Mucosa of gallbladder (tissue), 1 donor: Measurements from ENCODE around the gene RER1. TPM values are rescaled to one million over a fixed set of nuclear protein-coding genes. Genes with fewer than 3 reads are reported as not detected.

Source experiments
- DNase-seq: peaks from one replicate; pipeline ENCODE4 v3.0.0-alpha.2; 2020; ENCODE audit warnings: low spot score
- total RNA-seq: library from RNA; stranded (reverse); gene quantifications from one replicate; pipeline ENCODE4 v1.2.1, GENCODE V29; 2021
- donor health status: DM: no; HTN: no; CAD: no.

RER1 gene
- total RNA-seq, 1 donor from 2014 or later = 172 TPM

DNA sequence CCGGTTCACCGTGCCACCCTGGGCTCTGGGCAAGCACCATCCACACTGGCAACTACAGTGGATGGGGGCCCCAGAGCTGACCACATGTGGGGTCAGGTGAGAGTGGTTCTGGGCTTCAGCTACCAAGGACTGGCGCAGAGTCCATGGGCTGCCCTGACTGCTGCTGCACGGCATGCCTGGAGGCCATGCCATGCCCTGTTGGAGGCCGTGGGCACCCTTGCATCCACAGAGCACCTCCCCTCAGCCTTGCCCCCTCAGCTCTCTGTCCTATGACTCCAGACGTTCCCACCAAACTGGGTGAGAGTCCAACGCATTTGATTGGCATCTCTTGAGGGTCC lies 15.7 kb upstream of the RER1 start:
- no peak for DNase-seq

GRCh38 chr1:2376261-2376741 lies 15.3 kb upstream of the RER1 start:
- DNase-seq = no peak

DNA sequence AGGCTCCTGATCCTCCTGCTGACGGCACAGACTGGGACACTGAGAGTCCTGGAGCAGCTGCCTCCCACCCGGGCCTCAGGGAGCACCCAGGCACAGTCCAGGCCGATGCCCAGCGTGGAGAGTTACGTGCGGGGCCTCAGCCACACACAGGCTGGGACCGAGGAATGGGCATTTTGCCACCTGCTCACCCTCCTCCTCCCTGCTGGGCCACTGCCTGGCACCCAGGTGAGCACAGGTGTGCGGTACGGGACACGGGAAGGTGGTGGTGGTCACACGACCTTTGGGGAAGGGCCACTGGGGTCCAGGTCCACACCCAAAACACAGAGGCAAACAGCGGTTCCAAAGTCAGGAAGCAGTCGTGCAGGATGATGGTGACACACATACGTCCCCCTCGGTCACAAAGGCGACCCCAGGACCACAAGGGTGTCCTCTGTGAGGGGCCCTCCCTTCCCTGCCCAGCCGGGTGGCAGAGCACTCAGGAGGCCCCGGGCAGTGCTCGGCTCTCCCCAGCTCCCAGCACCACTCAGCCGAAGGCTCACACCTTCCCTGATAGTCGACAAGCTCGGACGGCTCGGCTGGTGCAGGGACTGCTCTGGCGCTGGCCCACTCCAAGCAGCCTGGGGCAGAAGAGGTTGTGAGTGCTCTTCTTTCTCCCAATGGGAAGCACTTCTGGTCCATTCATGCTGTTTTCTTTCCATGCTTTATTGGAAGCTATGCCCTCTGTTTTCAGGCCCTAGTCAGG lies 14.5 kb upstream of the RER1 start:
- DNase-seq = no peak

- no peak for DNase-seq
Observed at GRCh38 chr1:2377751-2378440, 13.7 kb upstream of the RER1 start.

GRCh38 chr1:2378441-2378851 lies 13.2 kb upstream of the RER1 start:
- no peak for DNase-seq

DNA sequence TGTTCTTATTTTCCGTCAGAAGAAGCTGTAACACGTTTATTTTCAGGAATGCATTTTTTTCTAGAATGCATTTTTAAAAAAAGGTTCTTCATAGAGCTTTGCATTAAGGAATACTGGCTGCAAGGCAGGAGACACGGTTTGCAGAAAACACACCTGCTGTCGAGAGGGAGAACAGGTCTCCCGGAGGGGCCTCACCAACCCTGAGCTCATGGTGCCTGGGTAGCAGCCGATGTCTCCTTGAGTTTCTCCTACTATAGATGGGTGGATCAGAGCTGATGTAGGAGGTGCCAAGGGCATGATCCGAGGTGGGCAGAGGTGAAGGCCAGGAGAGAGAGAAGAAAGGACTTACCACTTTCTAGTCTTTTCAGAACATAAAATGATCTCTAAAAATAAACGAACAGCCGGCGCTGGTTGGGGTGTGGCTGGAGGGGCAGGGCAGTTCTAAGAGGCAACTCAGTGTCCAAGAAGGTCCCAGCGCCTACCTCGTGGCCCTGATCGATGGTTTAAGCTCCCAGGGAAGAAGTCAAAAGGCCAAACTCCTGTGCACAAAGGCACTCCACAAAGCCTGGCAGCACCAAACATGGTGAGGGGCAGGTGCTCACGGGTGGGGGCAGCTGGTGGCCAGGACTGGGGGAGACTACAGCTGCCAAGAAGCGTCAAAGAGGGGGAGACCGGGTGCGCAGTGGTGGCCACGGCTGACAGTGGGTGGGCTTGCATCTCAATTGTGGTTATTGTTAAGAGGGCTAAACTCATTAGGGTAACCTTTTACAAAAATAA lies 12.5 kb upstream of the RER1 start:
- no peak for DNase-seq

DNA sequence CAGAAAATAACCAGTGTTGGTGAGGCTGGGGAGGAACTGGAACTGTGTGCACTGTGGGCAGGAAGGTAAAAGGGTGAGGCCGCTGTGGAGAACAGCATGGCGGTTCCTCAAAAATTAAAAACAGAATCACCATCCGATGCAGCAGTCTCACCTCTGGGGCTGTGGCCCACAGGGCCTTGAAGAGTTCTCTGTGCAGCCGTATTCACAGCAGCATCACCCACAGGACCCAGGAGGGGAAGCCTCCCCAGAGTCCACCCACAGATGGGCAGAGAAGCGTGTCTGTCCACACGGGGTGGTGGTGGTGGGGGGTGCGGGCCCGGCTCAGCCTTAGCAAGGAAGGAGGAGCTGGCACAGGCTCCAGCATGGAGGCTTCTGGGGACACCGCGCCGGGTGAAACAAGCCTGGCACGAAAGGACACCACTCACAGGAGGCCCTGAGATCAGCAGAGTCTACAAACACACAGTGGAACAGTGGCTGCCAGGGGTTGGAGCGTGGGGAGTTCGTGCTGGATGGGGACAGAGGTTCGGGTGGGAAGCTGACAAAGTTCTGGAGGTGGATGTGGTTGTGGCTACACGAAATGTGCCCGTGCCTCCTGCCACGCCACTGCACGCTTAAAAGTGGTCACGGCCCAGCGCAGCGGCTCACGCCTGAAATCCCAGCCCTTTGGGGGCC lies 11.8 kb upstream of the RER1 start:
- DNase-seq = no peak

DNA sequence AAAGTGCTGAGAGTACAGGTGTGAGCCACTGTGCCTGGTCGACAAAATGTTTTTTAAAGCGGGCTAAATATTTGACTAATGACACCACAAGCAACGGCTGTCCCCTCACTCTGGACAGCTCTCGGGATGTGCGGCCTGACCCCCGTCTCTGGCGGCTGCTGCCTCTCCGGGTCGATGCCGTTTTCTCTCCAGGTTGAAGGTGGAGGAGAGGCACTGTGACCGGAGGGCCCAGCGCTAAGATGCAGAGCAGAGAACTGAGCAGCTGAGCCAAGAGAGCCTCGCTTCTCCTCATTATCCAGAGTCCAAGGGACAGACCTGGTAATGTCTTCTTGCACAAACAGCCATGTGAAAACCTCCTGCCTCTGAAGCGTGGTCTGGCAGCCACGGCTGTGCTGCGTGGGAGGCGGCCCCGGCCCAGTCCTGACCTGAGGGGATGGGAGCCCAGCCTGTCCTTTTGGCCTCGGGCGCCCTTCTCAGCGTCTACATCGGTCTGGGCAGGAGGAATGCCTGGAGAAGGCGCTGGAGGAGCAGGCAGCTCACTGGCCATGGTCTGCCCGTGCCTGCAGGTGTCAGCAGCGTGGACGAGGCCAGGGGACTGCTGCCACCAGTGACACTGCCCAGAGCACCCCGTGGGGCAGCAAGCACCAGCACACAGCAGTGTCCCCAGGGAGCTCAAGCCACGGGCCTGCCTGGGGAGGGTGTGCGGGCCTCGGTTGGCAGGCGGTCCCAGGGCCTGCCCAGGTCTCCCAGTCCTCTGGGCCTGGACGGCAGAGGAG lies 10.6 kb upstream of the RER1 start:
- DNase-seq = no peak

- DNase-seq = peak; percentile 70
Observed at GRCh38 chr1:2381741-2382620, 9.7 kb upstream of the RER1 start.

DNA sequence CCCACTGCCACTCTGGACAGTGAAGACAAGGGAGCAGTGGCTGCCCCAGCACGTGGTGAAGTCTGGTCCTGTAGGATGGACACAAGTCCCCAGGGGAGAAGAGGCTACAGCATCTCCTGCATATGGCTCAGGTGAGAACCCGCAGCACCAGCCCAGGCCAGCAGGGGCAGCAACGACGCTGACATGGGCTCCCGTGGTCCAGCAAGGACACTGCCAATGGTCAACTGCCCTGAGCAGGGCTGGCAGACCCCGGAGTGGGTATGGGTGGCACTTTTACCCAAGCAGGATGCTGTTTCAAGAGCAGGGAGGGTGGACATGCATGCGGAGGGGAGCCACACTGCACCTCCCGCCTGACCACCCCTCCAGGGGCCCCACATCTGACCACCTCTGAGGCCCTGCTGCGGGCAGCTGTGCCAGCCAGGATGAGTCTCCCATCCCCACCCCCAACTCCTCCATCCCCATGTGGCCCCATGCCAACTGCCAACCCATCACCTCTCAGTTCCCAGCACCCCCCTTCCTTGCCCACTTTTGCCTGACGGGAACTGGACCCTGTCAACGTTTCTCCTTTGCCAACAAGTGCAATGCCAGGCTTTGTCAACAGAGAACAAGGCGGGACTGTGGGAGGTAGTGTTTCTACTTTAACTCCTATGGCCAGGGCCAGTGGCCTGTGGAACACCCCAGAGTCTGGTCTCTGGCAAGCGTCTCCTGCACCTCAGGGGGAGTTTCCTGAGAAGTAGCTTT lies 8.8 kb upstream of the RER1 start:
- no peak for DNase-seq

DNA sequence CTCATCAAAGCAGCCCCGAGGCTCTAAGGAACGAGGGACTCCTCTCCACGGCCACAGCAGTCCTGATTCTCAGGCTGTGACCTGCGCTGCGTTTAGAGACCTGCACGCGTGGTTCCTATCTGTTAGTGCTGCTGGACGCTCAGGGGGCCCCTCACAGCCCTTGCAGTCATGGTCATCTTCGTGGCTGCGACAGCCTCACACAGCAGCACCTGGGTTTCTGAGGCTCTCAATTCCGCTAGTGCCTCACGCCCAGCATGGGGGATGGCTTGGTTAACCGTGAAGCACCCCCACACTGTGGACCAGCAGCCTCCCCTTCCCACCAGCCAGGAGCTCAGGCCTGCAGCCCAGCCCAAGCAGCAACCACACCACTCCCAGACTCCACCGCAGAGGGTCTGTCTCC lies 8.1 kb upstream of the RER1 start:
- DNase-seq = no peak

- DNase-seq = no peak
Observed at GRCh38 chr1:2384130-2384860, 7.3 kb upstream of the RER1 start.

DNA sequence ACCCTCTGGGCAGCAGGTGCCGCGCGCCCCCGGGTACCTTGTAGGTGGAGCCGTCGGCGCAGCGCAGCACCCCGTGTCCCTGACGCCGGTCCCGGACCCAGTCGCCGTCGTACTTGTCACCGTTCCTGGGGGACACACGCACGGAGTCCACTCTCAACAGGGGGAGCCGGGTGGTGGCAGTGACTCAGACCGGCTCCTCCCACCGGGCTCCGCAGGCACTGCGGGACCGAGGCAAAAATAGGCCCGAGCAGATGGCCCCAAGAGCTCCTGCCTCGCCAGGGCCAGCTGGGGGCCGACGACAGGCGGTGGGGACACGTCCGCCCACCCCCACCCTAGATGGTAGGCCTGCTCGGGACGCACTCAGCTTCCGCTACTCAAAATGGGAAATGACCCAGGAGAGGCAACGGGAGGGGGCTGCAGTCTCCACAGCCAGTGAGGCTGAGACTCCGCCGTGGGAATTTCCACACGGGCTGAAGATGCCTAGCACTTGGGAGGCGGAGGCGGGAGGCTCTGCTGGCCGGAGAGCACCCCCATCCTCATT lies 6.6 kb upstream of the RER1 start:
- no peak for DNase-seq

- no peak for DNase-seq
Observed at GRCh38 chr1:2385606-2386280, 5.9 kb upstream of the RER1 start.

DNA sequence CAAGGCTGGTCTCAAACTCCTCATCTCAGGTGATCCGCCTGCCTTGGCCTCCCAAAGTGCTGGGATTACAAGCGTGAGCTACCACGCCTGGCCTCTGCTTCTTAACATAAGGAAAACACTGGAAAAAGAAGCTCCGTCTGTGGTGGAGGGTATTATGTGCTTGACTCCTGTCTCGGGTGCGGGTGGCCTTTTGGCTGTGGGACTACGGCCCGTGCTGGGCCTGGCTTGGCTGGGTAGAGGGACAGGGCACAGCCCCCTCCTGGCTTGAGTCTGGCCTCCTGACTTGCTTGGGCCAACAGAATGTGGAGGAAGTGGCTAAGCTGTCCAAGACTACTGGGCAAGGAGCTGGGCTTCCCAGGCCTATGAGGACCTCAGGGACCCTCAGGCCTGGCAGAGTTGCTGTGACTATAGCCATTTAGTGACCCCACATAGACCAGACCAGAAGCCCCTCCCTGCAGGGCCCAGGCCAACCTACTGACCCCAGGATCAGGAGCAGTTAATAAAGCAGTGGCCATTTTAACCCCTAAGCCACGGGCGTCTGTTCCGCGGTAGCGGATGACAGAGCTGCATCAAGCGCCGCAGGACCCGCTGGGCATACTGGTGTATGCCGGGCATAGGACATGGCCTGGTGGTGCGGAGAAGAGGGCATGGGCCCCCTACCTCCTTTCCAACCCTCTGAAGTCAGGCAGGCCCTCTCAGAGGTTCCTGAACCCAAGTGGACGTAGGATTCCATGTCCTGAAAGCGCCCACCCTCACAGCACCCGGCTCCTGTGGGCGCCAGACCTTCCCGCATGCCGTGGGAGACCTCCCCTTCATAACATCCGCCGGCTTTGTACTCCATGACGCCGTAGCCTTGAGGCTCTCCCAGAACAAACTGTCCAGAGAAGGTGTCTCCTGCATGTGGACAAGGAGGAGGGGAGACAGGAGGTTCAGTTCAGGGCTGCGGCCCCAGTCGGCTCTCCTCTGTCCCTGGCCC lies 4.7 kb upstream of the RER1 start:
- DNase-seq = no peak

DNA sequence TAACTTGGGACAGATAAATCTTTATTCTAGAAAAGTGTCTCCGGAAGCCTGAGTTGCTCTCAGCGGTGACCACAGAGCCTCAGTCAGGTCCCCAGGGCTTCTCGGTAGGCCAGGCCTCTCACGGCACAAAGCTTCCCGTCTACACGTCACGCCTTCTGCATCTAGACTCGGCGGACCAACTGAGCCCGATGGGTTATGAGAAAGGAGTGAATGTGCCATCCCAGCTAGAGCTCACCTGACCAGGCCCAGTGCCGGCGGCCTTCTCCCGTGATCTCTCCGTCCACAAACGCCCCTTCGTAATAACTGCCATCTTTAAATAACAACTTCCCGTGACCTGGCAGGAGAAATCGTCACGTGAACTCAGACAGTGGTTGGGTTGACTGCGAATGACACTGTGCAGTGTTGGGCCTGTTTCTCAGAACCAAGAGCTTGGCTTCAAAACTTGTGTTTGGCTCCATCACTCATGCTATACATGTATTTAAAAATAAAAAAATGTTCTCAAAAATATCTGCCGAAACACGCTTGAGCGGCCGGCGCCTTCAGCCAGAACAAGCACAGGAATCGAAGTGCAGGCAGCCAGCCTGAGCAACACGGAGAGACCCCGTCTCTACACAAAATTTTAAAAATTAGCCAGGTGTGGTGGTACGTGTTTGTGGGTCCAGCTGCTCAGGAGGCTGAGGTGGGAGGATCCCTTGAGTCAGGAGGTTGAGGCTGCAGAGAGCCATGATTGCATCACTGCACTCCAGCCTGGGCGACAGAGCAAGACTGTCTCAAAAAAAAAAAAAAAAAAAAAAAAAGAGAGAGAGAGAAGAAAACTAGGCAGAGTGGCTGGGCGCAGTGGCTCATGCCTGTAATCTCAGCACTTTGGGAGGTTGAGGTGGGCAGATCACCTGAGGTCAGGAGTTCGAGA lies 3.4 kb upstream of the RER1 start:
- no peak for DNase-seq
